Measurements from ENCODE around the gene SLC25A20. TPM values are rescaled to one million over a fixed set of nuclear protein-coding genes. Genes with fewer than 3 reads are reported as not detected.
"Not testable (repeated sequence)": the region's sequence is repeated elsewhere in the genome, so short reads cannot be mapped to it uniquely, and the experiment has no call there.

The SLC25A20 gene
- total RNA-seq, 1 donor: 2.2 TPM

DNA sequence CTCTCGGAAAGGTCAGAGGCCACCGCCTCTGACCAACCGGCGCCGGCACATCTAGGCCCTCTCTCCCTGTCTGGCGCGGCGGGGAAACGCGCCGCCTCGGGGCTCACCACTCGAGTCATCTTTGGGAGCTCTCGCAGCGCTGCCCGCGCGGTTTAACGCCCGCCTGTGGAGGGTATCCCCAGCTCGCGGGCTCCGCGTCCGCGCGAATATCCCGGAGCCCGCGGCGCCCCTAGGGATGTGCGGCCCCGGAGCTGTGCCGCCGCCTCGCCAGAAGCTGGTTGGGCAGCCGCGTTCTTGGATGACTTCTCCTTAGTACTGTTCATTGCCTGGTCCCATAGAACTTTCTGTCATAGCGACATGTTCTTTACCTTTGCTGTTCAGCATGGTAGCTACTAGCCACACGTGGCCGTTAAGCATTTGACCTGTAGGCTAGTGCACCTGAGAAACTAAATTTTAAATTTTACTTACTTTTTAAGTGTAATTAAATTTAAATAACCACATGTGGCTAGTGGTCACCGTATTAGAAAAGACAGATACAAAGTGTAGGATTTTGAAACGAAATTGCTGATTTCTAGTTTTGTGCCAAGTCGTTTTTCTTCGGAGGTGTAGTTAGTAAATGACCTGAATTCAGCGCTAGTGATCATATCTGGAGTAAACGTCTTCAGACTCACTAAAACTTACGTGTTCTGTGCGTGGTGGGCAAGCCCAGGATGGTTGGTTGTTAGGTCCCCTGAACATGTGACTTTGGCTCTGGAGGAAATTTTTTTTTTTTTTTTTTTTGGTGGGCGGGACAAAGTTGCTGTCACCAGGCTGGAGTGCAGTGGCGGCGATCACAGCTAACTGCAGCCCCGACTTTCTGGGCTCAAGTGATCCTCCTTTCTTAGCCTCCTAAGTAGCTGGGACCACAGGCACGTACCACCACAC lies 20.8 kb upstream of the SLC25A20 start:
- Histone ChIP-seq H3K9me3 (ENCODE audit: low read depth, low read length) (no peaks in the 10 kb centered on the region), H3K4me1 (ENCODE audit: insufficient read depth, low read length) (peaks cover 40% of the 10 kb centered on the region), H3K27me3 (ENCODE audit: insufficient read depth, low read length) (no peaks in the 10 kb centered on the region), H3K4me3 (ENCODE audit: low read length) (peak overlapping the region; percentile 91)

- H3K4me3 ChIP-seq (ENCODE audit: low read length): peak within 1 kb of the TSS; percentile 91
- no peaks in the 10 kb centered on the region for H3K27me3 ChIP-seq (ENCODE audit: insufficient read depth, low read length)
- H3K9me3 ChIP-seq (ENCODE audit: low read depth, low read length): no peaks in the 10 kb centered on the region
- peaks cover 40% of the 10 kb centered on the region for H3K4me1 ChIP-seq (ENCODE audit: insufficient read depth, low read length)
These were observed 19.9 kb upstream of the SLC25A20 start, which contains the start of gene ARIH2 for GRCh38 chr3:48918388-48919214. Gene ARIH2 (plus strand): TSS chr3:48918842. CDS start chr3:48927559, 8,717 bp downstream.

GRCh38 chr3:48915296-48915695 lies 16.6 kb upstream of the SLC25A20 start:
- Histone ChIP-seq H3K4me3 (ENCODE audit: low read length) (no peak overlapping the region), H3K9me3 (ENCODE audit: low read depth, low read length) (no peaks in the 10 kb centered on the region), H3K27me3 (ENCODE audit: insufficient read depth, low read length) (no peaks in the 10 kb centered on the region), H3K4me1 (ENCODE audit: insufficient read depth, low read length) (peaks cover 25% of the 10 kb centered on the region)

DNA sequence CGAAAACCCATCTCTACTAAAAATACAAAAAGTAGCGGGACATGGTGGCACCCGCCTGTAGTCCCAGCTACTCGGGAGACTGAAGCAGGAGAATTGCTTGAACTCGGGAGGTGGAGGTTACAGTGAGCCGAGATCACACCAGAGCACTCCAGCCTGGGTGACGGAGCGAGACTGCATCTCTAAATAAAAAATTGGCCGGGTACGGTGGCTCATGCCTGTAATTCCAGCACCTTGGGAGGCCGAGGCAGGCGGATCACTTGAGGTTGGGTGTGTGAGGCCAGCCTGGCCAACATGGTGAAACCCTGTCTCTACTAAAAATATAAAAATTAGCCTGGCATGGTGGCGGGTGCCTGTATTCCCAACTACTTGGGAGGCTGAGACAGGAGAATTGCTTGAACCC lies 8.3 kb upstream of the SLC25A20 start:
- not testable (repeated sequence) for H3K27me3 ChIP-seq (ENCODE audit: insufficient read depth, low read length); H3K4me1 ChIP-seq (ENCODE audit: insufficient read depth, low read length); H3K4me3 ChIP-seq (ENCODE audit: low read length); H3K9me3 ChIP-seq (ENCODE audit: low read depth, low read length)

DNA sequence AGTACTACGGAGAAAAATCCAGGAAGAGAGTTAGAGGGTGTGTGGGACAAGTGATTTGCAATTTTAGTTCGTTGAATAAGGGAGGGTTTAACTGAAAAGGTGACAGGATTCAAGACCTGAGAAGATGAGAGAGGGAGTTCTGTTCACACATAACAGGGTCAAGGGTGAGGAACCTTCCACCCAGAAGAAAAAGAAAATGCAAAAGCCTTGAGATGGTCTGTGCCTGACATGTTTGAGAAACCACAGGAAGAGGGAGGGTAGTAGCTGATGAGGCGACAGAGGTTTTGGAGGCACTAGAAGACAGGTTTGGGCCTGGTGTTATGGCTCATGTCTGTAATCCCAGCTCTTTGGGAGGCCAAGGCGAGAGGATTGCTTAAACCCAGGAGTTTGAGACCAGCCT lies 591 bp upstream of the SLC25A20 start:
- Histone ChIP-seq H3K27me3 (ENCODE audit: insufficient read depth, low read length) (no peaks in the 10 kb centered on the region), H3K9me3 (ENCODE audit: low read depth, low read length) (no peaks in the 10 kb centered on the region), H3K4me1 (ENCODE audit: insufficient read depth, low read length) (peaks cover 35% of the 10 kb centered on the region), H3K4me3 (ENCODE audit: low read length) (no peak overlapping the region)

DNA sequence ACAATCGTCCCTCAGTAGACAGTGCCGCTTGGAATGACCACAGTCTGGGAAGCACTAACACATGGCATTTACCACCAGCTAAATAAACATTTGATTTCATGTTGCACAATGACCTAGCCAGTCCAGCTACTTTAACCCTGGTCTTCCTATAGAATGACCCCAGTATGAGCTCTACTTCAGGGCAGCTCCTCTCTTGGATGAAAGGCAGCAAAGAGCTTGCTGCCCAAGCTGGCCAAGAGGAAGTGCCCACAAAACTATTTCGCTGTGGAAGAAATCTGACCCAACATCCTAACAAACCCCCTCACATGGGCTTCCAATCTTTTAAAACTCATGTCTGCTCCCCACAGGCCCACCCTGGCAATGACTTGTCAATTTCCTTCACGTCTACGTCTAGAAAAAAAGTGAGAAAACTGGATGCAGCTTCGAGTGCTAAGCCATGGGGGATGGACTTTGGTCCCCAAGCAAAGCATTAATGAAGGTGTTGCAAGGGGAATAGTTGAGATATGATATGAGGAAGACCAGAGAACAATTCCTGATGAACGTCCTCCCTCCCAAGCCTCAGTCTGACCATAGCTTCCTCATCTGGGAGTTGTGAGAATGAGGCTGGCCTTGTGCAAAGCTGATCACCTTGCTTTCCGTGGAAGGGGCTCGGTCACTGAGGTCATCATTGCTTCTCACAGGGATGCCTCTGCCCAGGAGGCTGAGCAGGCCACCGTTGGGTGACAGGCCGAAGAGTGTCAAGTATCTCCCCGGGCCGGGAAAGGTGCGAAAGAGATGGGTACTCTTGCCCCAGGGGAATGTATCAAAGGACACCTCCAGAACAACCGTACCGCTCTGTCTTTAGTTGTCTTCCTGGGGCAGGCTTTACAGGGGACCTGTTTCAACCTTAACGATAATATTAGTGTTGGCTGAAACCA lies 964 bp downstream of the SLC25A20 start:
- H3K4me1 ChIP-seq (ENCODE audit: insufficient read depth, low read length): peaks cover 32% of the 10 kb centered on the region
- no peaks in the 10 kb centered on the region for H3K27me3 ChIP-seq (ENCODE audit: insufficient read depth, low read length)
- H3K4me3 ChIP-seq (ENCODE audit: low read length): peak overlapping the region; percentile 71
- no peaks in the 10 kb centered on the region for H3K9me3 ChIP-seq (ENCODE audit: low read depth, low read length)

- peaks cover 32% of the 10 kb centered on the region for H3K4me1 ChIP-seq (ENCODE audit: insufficient read depth, low read length)
- no peak overlapping the region for H3K4me3 ChIP-seq (ENCODE audit: low read length)
These were observed 1.7 kb downstream of the SLC25A20 start for GRCh38 chr3:48896936-48897335.

DNA sequence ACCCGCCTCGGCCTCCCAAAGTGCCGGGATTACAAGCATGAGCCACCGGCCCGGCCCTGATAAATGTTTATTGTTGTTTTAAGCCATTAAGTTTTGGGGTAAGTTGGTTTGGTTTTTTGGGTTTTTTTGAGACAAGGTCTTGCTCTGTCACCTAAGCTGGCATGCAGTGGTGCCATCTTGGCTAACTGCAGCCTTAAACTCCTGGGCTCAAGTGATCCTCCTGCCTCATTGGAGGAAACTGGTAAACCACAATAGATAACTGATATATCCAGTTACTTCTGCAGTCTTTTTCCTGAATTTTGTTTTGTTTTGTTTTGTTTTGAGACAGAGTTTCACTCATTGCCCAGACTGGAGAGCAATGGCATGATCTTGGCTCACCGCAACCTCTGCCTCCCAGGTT lies 4.2 kb downstream of the SLC25A20 start:
- no peaks in the 10 kb centered on the region for H3K9me3 ChIP-seq (ENCODE audit: low read depth, low read length)
- H3K4me3 ChIP-seq (ENCODE audit: low read length): no peak overlapping the region
- H3K4me1 ChIP-seq (ENCODE audit: insufficient read depth, low read length): peaks cover 31% of the 10 kb centered on the region
- H3K27me3 ChIP-seq (ENCODE audit: insufficient read depth, low read length): no peaks in the 10 kb centered on the region

More at GRCh38 chr3:48896936-48897335, 1.7 kb downstream of the SLC25A20 start:
- no peaks in the 10 kb centered on the region for H3K27me3 ChIP-seq (ENCODE audit: insufficient read depth, low read length)
- no peaks in the 10 kb centered on the region for H3K9me3 ChIP-seq (ENCODE audit: low read depth, low read length)

DNA sequence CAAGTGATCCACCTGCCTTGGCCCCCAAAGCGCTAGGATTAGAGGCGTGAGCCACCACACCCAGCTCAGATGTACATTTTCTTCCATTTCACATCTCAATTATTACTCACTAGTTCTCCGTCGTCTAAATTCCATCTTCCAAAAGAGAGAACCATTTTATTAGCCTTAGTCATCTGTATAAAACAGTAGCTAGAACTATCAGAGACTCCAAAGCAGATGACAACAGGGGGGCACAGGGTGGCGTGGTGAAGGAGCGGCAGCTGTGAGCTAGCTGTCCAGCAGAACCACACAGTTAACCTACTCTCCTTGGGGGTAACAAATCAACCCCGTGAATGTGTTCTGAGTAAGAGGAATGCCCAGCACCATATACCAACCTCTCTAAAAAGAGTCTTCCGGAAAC lies 7.1 kb downstream of the SLC25A20 start:
- peaks cover 5% of the 10 kb centered on the region for H3K4me1 ChIP-seq (ENCODE audit: insufficient read depth, low read length)
- no peak overlapping the region for H3K4me3 ChIP-seq (ENCODE audit: low read length)
- H3K9me3 ChIP-seq (ENCODE audit: low read depth, low read length): no peaks in the 10 kb centered on the region
- no peaks in the 10 kb centered on the region for H3K27me3 ChIP-seq (ENCODE audit: insufficient read depth, low read length)

GRCh38 chr3:48885753-48886152 lies 12.9 kb downstream of the SLC25A20 start:
- Histone ChIP-seq H3K27me3 (ENCODE audit: insufficient read depth, low read length) (no peaks in the 10 kb centered on the region), H3K4me1 (ENCODE audit: insufficient read depth, low read length) (no peaks in the 10 kb centered on the region), H3K4me3 (ENCODE audit: low read length) (no peak overlapping the region)

DNA sequence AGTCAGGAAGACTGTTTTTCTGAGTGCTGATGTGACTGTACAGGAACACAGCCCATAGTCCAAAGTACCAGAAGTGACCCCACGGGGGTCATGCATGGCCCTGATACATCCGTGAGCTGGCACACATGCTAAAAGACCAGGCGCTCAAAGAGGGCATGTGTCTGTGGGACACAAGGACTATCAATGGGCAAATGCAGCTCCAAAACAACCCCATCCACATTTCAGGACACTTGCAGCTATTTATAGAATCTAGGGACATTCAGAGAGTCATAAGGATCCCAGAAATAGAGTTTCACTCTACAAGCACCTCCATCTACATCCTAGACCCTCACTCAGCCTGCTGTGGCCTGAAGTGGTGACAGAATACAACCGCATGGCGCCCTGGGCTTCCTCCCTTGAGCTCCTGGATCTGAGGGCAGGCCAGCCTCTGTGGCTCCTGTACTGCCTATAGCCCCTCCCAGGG lies 17.0 kb downstream of the SLC25A20 start:
- Histone ChIP-seq H3K27me3 (ENCODE audit: insufficient read depth, low read length) (no peaks in the 10 kb centered on the region), H3K9me3 (ENCODE audit: low read depth, low read length) (no peaks in the 10 kb centered on the region), H3K4me3 (ENCODE audit: low read length) (no peak overlapping the region), H3K4me1 (ENCODE audit: insufficient read depth, low read length) (no peaks in the 10 kb centered on the region)

More at GRCh38 chr3:48885753-48886152, 12.9 kb downstream of the SLC25A20 start:
- H3K9me3 ChIP-seq (ENCODE audit: low read depth, low read length): no peaks in the 10 kb centered on the region

DNA sequence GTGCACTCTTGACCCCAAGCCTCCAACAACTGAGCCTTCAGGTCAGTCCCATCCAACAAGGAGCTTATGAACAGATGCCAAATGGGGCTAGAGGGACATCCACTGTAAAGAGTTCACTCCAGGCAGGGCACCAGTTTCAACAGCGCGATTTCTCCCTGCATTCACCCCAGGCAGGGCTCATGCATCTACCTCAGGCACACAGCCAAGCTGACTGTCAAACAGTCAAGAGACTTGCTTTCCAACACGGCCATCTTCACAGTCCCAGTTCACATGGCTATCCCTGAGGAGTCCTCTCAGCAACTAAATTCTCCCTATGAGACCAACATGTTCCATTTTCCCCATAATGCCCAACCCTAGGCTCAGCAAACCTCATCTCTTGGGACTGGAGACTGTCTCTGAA lies 17.7 kb downstream of the SLC25A20 start:
- no peaks in the 10 kb centered on the region for H3K4me1 ChIP-seq (ENCODE audit: insufficient read depth, low read length)

DNA sequence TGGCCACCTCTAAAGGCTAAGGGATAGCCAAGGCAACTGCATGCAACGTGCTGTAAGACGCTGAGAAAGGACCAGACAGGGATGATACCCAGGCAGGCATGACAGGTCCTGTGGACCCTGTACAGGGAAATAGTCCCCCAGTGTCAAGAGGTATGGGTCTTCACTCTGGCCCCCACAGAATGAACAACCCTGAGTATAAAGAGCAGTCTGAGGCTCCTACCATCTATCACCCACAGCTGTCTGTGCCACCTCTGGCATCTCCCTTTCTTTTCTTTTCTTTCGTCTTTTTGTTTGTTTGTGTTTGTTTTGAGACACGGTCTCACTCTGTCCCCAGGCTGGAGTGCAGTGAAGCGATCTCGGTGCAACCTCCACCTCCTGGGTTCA lies 18.7 kb downstream of the SLC25A20 start:
- no peaks in the 10 kb centered on the region for H3K4me1 ChIP-seq (ENCODE audit: insufficient read depth, low read length)
- H3K4me3 ChIP-seq (ENCODE audit: low read length): no peak overlapping the region
- no peaks in the 10 kb centered on the region for H3K27me3 ChIP-seq (ENCODE audit: insufficient read depth, low read length)
- no peaks in the 10 kb centered on the region for H3K9me3 ChIP-seq (ENCODE audit: low read depth, low read length)

More for the DNA sequence above, 17.7 kb downstream of the SLC25A20 start:
- Histone ChIP-seq H3K9me3 (ENCODE audit: low read depth, low read length) (no peaks in the 10 kb centered on the region), H3K4me3 (ENCODE audit: low read length) (no peak overlapping the region), H3K27me3 (ENCODE audit: insufficient read depth, low read length) (no peaks in the 10 kb centered on the region)

DNA sequence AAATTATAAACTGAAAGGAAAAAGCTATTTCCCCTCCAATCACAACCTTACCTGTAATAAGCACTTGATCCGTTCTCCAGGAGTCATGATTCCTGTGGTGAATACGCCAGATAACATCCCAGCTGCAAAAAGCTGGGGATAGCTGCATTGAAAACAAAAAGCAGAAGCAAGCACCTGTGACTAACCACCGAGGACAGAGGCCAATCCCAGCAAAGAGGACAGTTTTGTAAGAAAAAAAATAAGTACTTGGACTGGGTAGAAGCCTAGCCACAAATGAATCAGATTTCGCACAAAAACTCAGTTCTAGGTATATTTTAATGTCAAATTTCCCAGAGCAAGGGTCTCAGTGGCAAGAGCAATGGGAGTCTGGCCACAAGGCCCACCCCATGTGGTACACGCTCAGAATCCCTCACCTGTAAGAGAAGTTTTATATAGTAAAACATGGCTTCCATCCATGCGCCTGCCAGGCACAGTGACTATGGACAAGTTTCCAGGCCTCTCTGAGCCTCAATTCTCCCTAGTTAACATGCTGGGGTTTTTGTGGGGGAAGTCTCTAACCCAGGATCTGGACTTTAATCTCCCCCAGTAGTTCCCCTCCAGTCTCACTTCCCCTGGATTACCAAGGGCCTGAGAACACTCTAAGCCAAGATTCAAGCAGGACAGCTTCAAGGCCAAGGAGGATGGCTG lies 19.2 kb downstream of the SLC25A20 start:
- Histone ChIP-seq H3K4me1 (ENCODE audit: insufficient read depth, low read length) (no peaks in the 10 kb centered on the region), H3K27me3 (ENCODE audit: insufficient read depth, low read length) (no peaks in the 10 kb centered on the region), H3K9me3 (ENCODE audit: low read depth, low read length) (no peaks in the 10 kb centered on the region), H3K4me3 (ENCODE audit: low read length) (no peak overlapping the region)
